Activated B cell treated with CpG ODN at 0.5 μM for 24 hours (primary cell): ENCODE results near the gene KLRC3. TPM values are rescaled to one million over a fixed set of nuclear protein-coding genes. Genes with fewer than 3 reads are reported as not detected.
A peak's percentile ranks its signal among the peaks of the same experiment; 100 is the strongest.

ENCODE experiments used
- ATAC-seq: fragments of 200-7000 bp; cut with Tn5 transposase; one replicate; pipeline ENCODE4 v1.10.0; 2021; ENCODE audit warnings: low read depth, mild to moderate bottlenecking, moderate library complexity
- CTCF ChIA-PET: fragments of 350-600 bp; sonication (Branson Sonifier 250); formaldehyde crosslinking; loops from one replicate; lab custom pipeline; 2021; ENCODE audit warnings: antibody characterized with exemption; lab: Charles Lee
- POLR2A ChIA-PET: fragments of 350-600 bp; sonication (Branson Sonifier 250); formaldehyde crosslinking; loops from one replicate; lab custom pipeline; 2021; ENCODE audit warnings: antibody characterized with exemption; lab: Charles Lee
- DNase-seq: peaks from one replicate; pipeline ENCODE4 v3.0.0; 2022
- H3K27ac Mint-ChIP-seq: one replicate; pipeline ENCODE4 v1.8.0; 2020; ENCODE audit warnings: mixed read lengths
- H3K27me3 Mint-ChIP-seq: one replicate; pipeline ENCODE4 v1.8.0; 2021; ENCODE audit warnings: mixed read lengths
- H3K36me3 Mint-ChIP-seq: one replicate; pipeline ENCODE4 v1.8.0; 2021; ENCODE audit warnings: low read depth, mixed read lengths
- H3K4me1 Mint-ChIP-seq: one replicate; pipeline ENCODE4 v1.8.0; 2021; ENCODE audit warnings: mixed read lengths
- H3K4me3 Mint-ChIP-seq: one replicate; pipeline ENCODE4 v1.8.0; 2020; ENCODE audit warnings: mild to moderate bottlenecking, mixed read lengths
- H3K9me3 Mint-ChIP-seq: one replicate; pipeline ENCODE4 v1.8.0; 2020; ENCODE audit warnings: mixed read lengths
- intact Hi-C: fragments of 100-400 bp; cut with micrococcal nuclease; formaldehyde crosslinking; loops from one replicate; pipeline ENCODE4 v1.15.1; 2024
- total RNA-seq: library from RNA; stranded (reverse); gene quantifications from 2 replicates; pipeline ENCODE4 v1.2.3, GENCODE V29; 2022
- TF ChIP-seq, protein P1 (sequence below): fragments of 200-600 bp; IDR thresholded peaks from one replicate; pipeline ENCODE4 v1.8.0; 2022; ENCODE audit warnings: antibody characterized with exemption, mild to moderate bottlenecking

Gene KLRC3
- total RNA-seq, 1 donor from 2014 or later = not detected

DNA sequence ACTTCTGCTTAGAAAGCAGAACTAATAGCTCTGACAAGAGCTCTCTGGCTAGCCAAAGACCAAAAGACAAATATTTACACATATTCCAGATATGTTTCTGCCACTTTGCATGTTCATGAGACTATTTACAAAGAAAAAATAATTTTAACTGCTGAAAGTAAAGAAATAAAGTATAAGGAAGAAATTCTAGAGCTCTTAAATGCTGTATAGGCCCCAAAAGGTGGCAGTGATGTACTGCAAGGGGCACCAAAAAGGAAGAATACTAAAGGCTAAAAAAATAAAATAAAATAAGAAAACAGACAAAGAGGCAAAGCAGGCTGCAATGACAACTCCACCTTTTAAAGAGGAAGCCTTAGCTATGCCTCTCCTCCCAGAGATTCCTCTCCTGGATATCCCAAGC, 53.5 kb downstream of the KLRC3 start:
- intact Hi-C loops = loop anchor here (10.0 kb wide), 2 partner anchors 422 to 612 kb away; no protein-coding TSS in a partner anchor
- Mint-ChIP-seq H3K27ac (no peak overlapping the region), H3K4me3 (no peak overlapping the region), H3K27me3 (no peaks in the 10 kb centered on the region), H3K4me1 (peaks cover 2% of the 10 kb centered on the region), H3K36me3 (peaks cover 4% of the 10 kb centered on the region), H3K9me3 (peaks cover 4% of the 10 kb centered on the region)
- ChIA-PET CTCF (interaction anchor here (0.8 to 1.0 kb wide), 2 partner anchors 131 to 195 kb away, joined by 3 to 4 read pairs; no protein-coding TSS in a partner anchor), POLR2A (interaction anchor here (1.3 kb wide), 1 partner anchor 805 kb away, joined by 4 read pairs; no protein-coding TSS in a partner anchor)
- DNase-seq (no peak), ATAC-seq (no peak)
- TF ChIP-seq, protein P1, sequence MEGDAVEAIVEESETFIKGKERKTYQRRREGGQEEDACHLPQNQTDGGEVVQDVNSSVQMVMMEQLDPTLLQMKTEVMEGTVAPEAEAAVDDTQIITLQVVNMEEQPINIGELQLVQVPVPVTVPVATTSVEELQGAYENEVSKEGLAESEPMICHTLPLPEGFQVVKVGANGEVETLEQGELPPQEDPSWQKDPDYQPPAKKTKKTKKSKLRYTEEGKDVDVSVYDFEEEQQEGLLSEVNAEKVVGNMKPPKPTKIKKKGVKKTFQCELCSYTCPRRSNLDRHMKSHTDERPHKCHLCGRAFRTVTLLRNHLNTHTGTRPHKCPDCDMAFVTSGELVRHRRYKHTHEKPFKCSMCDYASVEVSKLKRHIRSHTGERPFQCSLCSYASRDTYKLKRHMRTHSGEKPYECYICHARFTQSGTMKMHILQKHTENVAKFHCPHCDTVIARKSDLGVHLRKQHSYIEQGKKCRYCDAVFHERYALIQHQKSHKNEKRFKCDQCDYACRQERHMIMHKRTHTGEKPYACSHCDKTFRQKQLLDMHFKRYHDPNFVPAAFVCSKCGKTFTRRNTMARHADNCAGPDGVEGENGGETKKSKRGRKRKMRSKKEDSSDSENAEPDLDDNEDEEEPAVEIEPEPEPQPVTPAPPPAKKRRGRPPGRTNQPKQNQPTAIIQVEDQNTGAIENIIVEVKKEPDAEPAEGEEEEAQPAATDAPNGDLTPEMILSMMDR = no peak

DNA sequence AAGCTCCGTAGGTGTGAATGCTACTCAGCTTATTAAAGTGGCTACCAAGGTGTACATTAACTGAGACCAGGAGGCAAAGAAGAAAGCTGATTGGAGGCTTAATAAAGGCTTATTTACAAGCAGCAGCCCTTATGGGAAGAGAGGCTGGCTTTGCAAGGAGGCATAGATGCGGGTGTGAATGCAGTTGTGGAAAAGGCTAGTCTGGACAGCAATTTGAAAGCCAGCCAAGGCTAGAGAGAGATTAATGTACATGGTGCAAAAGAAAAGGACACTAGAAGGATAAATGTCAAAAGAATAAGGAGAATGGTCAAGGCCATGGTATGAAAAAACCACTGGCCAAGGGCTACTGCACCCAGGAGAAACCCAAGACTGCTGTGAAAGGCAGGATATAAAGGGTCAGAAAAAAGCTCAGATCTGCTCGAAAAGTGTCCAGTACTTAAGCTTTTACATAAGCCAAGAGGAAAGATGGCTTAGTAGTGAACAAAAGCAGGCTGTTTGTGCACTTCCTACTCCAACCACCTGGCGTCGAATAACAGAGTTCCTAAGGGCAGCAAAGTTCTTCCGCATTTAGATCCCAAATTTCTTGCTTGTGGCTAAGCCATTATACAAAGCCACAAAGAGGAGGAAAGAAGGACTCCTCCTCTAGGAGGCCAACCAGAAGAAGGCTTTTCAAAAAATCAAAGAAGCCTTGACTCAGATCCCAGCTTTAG, 54.5 kb downstream of the KLRC3 start:
- Mint-ChIP-seq H3K4me3 (no peak overlapping the region), H3K4me1 (peaks cover 5% of the 10 kb centered on the region), H3K27me3 (no peaks in the 10 kb centered on the region), H3K36me3 (peaks cover 4% of the 10 kb centered on the region), H3K9me3 (peaks cover 4% of the 10 kb centered on the region), H3K27ac (no peak overlapping the region)
- TF ChIP-seq, protein P1 = no peak
- ATAC-seq (no peak), DNase-seq (no peak)
- intact Hi-C loops = loop anchor here (1.0 to 10.0 kb wide), 6 partner anchors 29 to 611 kb away; partner anchors contain the start of genes CLEC2B, GABARAPL1 and YBX3
- POLR2A ChIA-PET = interaction anchor here (0.9 to 1.3 kb wide), 4 partner anchors 248 to 810 kb away, joined by 3 to 4 read pairs (median 4); partner anchors contain the start of gene CLEC2B
- CTCF ChIA-PET = interaction anchor here (1.0 kb wide), 1 partner anchor 130 kb away, joined by 3 read pairs; no protein-coding TSS in a partner anchor

DNA sequence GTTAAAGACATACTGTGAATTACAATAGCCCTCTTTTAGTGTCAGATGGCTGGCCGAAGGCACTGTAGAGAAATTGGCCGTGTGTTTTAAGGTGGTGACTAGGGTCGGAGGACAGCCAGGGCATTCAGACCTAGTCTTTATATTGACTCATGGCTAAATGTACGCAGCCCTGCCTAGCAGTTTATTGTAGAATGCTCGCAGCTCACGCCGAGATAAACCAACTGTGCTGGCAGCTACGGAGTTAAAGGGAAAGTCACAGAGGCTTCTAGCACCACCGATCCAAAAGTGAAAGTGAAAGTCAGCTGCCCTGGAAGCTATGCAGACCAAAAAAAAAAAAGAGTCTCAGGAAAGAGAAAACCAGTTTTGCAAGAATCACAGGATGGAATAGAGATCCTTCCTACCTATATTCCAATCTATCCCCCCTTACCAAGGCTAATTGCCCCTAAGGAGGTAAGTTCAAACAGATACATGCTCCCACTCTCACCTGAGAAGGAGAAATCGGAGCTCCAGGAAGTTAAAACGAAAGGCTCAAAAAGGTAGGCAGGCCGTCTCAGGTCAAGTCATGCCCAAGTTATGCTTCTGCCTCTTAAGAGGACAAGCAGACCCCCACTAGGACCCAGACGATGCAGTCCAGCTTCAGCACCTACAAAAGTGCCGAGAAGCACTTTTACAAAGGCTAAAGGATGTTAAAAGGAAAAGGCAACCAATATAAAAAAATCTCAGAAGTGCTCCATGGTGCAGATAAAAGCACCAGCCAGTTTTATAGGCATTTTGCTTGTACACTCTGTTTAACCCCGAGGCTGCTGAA, 55.4 kb downstream of the KLRC3 start:
- intact Hi-C loops = loop anchor here (1.0 to 10.0 kb wide), 8 partner anchors 30 to 1992 kb away; partner anchors contain the start of genes BORCS5, CLEC2B, GABARAPL1 and MAGOHB
- ChIA-PET CTCF (no interaction called here), POLR2A (interaction anchor here (0.6 to 1.2 kb wide), 8 partner anchors 21 to 1466 kb away, joined by 3 to 4 read pairs (median 3); partner anchors contain the start of genes CLEC2B and M6PR)
- H3K27ac Mint-ChIP-seq = no peak overlapping the region
- H3K4me1 Mint-ChIP-seq = peaks cover 7% of the 10 kb centered on the region
- H3K36me3 Mint-ChIP-seq = peaks cover 4% of the 10 kb centered on the region
- H3K4me3 Mint-ChIP-seq = no peak overlapping the region
- H3K27me3 Mint-ChIP-seq = no peaks in the 10 kb centered on the region
- peak; percentile 35 for DNase-seq
- H3K9me3 Mint-ChIP-seq = peaks cover 6% of the 10 kb centered on the region
- TF ChIP-seq, protein P1 = no peak
- ATAC-seq = peak; percentile 73

DNA sequence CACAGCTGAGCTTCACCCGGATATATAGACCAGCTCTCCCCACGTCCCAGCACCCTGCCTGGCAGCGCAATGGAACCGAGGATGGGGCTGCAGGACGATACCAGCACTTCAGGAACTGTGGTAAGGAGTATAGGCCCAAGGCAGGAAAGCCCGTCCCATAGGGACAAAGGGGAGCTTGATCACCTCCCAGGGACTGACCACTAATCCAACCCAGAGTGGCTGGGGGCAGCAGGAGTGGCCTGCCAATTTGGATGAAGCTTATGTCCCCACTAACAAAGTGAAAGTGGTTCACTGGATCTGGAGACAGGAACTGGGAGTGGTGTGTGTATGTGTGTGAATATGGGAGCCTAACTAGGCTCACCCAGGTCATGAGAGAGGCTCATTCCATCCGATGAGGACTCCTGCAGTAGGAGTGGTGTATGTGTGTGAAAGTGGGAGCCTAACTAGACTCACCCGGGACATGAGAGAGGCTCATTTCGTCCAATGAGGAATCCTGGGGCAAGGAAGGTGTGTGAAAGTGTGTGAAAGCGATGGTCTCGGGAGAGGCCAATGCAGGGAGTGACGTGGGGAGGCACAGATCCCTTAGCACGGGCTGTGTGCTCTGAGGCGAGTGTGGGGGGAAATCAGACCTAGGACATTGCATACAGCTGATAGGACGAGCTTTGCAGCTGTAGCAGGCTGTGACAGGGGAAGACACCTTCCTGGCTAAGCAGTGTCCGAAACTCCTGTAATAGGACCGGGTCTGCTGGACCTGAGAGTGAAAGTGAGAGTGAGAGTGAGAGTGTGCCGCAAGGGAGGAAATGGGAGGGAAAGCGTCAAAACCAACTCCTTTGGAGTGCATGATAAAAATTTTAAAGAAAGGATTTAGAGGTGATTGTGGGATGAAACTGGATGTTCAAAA, 56.2 kb downstream of the KLRC3 start:
- TF ChIP-seq, protein P1 = no peak
- CTCF ChIA-PET = no interaction called here
- Mint-ChIP-seq H3K4me3 (no peak overlapping the region), H3K36me3 (peaks cover 4% of the 10 kb centered on the region), H3K27ac (no peak overlapping the region), H3K4me1 (peaks cover 7% of the 10 kb centered on the region), H3K9me3 (peaks cover 6% of the 10 kb centered on the region), H3K27me3 (peaks cover 2% of the 10 kb centered on the region)
- DNase-seq (peak; percentile 43), ATAC-seq (peak; percentile 71)
- POLR2A ChIA-PET = interaction anchor here (0.6 to 1.2 kb wide), 6 partner anchors 22 to 1465 kb away, joined by 3 to 4 read pairs (median 3); partner anchors contain the start of genes CLEC2B and M6PR
- intact Hi-C loops = loop anchor here (1.0 to 10.0 kb wide), 7 partner anchors 151 to 1993 kb away; partner anchors contain the start of genes BORCS5, CLEC2B, GABARAPL1 and MAGOHB
